ENCODE results near the gene AP2S1. TPM values are rescaled to one million over a fixed set of nuclear protein-coding genes. Genes with fewer than 3 reads are reported as not detected.

AP2S1 gene
- total RNA-seq, 1 experiment from 2014 or later: 241 TPM

- BruUV-seq (replicated peaks): no TSS peak
- no peak overlapping the region for H3K4me3 ChIP-seq (ENCODE audit: low read depth, low read length, poor library complexity, severe bottlenecking)
- no peak for DNase-seq (ENCODE audit: low spot score)
- H3K4me1 ChIP-seq (ENCODE audit: insufficient read depth, low read length, poor library complexity, severe bottlenecking): peaks cover 8% of the 10 kb centered on the region
- TF ChIP-seq EZH2 (IDR thresholded peaks at IDR 0.05; ENCODE audit: borderline replicate concordance, low read depth, low read length, poor library complexity, severe bottlenecking) (no peak), CTCF (conservative IDR thresholded peaks at IDR 0.05; ENCODE audit: low read depth, low read length) (no peak)
- intact Hi-C loops (cut with micrococcal nuclease; ENCODE audit: unreplicated experiment): no loop called here
- peaks cover 20% of the 10 kb centered on the region for H3K36me3 ChIP-seq (ENCODE audit: insufficient read depth, low read length, poor library complexity, severe bottlenecking)
- H3K9me3 ChIP-seq (ENCODE audit: low read depth, low read length, poor library complexity, severe bottlenecking): no peaks in the 10 kb centered on the region
- no peak overlapping the region for H3K27ac ChIP-seq (ENCODE audit: low read depth, low read length, poor library complexity, severe bottlenecking)
- H3K27me3 ChIP-seq (replicated peaks; ENCODE audit: insufficient read depth, low read depth, low read length, poor library complexity): no peaks in the 10 kb centered on the region
- POLR2A ChIA-PET (ENCODE audit: low non-redundant PET): no interaction called here
- CTCF ChIA-PET: no interaction called here
Observed at GRCh38 chr19:46845959-46846459, 4.6 kb downstream of the AP2S1 start.

- no peak for DNase-seq (ENCODE audit: low spot score)
- Histone ChIP-seq H3K4me3 (ENCODE audit: low read depth, low read length, poor library complexity, severe bottlenecking) (no peak overlapping the region), H3K9me3 (ENCODE audit: low read depth, low read length, poor library complexity, severe bottlenecking) (no peaks in the 10 kb centered on the region), H3K27ac (ENCODE audit: low read depth, low read length, poor library complexity, severe bottlenecking) (no peak overlapping the region), H3K27me3 (replicated peaks; ENCODE audit: insufficient read depth, low read depth, low read length, poor library complexity) (no peaks in the 10 kb centered on the region), H3K36me3 (ENCODE audit: insufficient read depth, low read length, poor library complexity, severe bottlenecking) (peaks cover 31% of the 10 kb centered on the region), H3K4me1 (ENCODE audit: insufficient read depth, low read length, poor library complexity, severe bottlenecking) (peaks cover 2% of the 10 kb centered on the region)
- CTCF ChIA-PET: interaction anchor here (0.5 kb wide), 1 partner anchor 93 kb away, joined by 6 read pairs; no protein-coding TSS in a partner anchor
- POLR2A ChIA-PET (ENCODE audit: low non-redundant PET): no interaction called here
- BruUV-seq (replicated peaks): no TSS peak
- intact Hi-C loops (cut with micrococcal nuclease; ENCODE audit: unreplicated experiment): no loop called here
- TF ChIP-seq EZH2 (IDR thresholded peaks at IDR 0.05; ENCODE audit: borderline replicate concordance, low read depth, low read length, poor library complexity, severe bottlenecking): no peak
- no peak for TF ChIP-seq CTCF (conservative IDR thresholded peaks at IDR 0.05; ENCODE audit: low read depth, low read length)
Observed at GRCh38 chr19:46844067-46844489, 6.6 kb downstream of the AP2S1 start.

GRCh38 chr19:46842791-46843190 lies 7.9 kb downstream of the AP2S1 start:
- Histone ChIP-seq H3K27ac (ENCODE audit: low read depth, low read length, poor library complexity, severe bottlenecking) (no peak overlapping the region), H3K4me3 (ENCODE audit: low read depth, low read length, poor library complexity, severe bottlenecking) (no peak overlapping the region), H3K9me3 (ENCODE audit: low read depth, low read length, poor library complexity, severe bottlenecking) (no peaks in the 10 kb centered on the region), H3K36me3 (ENCODE audit: insufficient read depth, low read length, poor library complexity, severe bottlenecking) (peaks cover 39% of the 10 kb centered on the region), H3K27me3 (replicated peaks; ENCODE audit: insufficient read depth, low read depth, low read length, poor library complexity) (no peaks in the 10 kb centered on the region), H3K4me1 (ENCODE audit: insufficient read depth, low read length, poor library complexity, severe bottlenecking) (no peaks in the 10 kb centered on the region)
- intact Hi-C loops (cut with micrococcal nuclease; ENCODE audit: unreplicated experiment): no loop called here
- CTCF ChIA-PET: no interaction called here
- no TSS peak for BruUV-seq (replicated peaks)
- no peak for DNase-seq (ENCODE audit: low spot score)
- POLR2A ChIA-PET (ENCODE audit: low non-redundant PET): no interaction called here
- TF ChIP-seq EZH2 (IDR thresholded peaks at IDR 0.05; ENCODE audit: borderline replicate concordance, low read depth, low read length, poor library complexity, severe bottlenecking): no peak
- no peak for TF ChIP-seq CTCF (conservative IDR thresholded peaks at IDR 0.05; ENCODE audit: low read depth, low read length)
